GM19099 (cell line): ENCODE data around the gene CNR2.

Experiments
- POLR2A ChIP-seq: IDR thresholded peaks from 3 replicates; pipeline ENCODE4 v1.6.1; 2011; ENCODE audit warnings: low read depth; ENCODE audit not compliant: insufficient read length; ENCODE audit errors: extremely low read depth

Gene CNR2

GRCh38 chr1:23825076-23825761 lies 87.9 kb downstream of the CNR2 start, which contains the start of gene HMGCL:
Gene HMGCL (minus strand): TSS chr1:23825429. CDS start chr1:23825415, 14 bp downstream.
- peak; percentile 94 for TF ChIP-seq POLR2A

- TF ChIP-seq POLR2A: no peak
Observed at GRCh38 chr1:23824711-23825075, 88.5 kb downstream of the CNR2 start.

- no peak for TF ChIP-seq POLR2A
Observed at GRCh38 chr1:23823767-23824166, 89.4 kb downstream of the CNR2 start.
